ENCODE measurements around the gene CCDC197. TPM values are rescaled to one million over a fixed set of nuclear protein-coding genes. Genes with fewer than 3 reads are reported as not detected.

CCDC197 gene
- total and polyA plus RNA-seq, 7 experiments from 2014 or later, result not detected

DNA sequence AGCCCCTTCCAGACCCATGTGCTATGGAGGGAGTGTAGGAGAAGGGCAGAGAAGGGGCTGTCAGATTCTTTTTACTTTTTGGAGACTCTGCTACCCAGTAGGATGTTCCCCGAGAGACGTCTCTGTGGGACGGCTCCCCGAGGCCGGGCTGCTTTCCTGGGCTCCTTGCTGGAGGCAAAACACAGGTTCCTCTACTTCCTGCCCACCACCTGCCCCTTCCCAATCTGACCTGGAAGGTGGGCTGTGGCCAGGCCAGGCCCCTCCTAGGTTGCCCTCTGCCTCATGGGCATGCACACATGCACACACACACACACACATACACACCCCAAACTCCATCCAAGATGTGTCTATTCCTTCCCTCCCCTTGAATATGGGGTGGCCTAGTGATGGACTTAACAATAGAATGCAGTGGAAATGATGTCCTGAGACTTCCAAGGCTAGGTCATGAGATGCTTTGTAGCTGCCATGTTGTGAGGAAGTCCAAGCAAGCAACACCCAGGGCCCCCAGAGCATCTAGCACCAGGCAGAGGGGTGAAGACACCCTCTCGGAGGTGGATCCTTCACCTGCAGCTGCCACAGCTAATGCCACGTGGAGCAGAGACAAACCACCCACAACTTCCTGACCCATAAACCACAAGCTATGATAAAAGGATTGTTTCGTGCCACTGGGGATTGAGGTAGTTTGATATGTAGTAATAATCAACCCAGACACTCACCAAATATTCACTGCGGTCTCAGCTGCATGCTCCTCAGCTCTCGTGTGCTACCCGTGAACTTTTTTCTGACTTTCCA is 19.1 kb upstream of the CCDC197 start:
- Histone ChIP-seq H3K9me3 (ENCODE audit: control insufficient read depth in 2 of 3, low read length in 3 of 3) (peaks cover 0 to 19% (median 17%) of the 10 kb centered on the region in 3 experiments), H3K36me3 (ENCODE audit: control insufficient read depth in 2 of 3, insufficient read depth in 3 of 3, low read length in 3 of 3) (no peaks in the 10 kb centered on the region), H3K4me1 (ENCODE audit: control insufficient read depth in 2 of 2, insufficient read depth in 2 of 2, low read length in 2 of 2) (peaks cover 35 to 41% of the 10 kb centered on the region in 2 donors), H3K27ac (ENCODE audit: low read depth, low read length) (peak overlapping the region; percentile 40), H3K27me3 (ENCODE audit: control insufficient read depth in 2 of 2, insufficient read depth in 2 of 2, low read length in 2 of 2) (no peaks in the 10 kb centered on the region), H3K4me3 (ENCODE audit: low read length) (peak overlapping the region; percentile 11)
- ATAC-seq (peak; percentile 91), DNase-seq (peak in 8 of 9 donors; percentile 72 to 89 (median 85))
- Mint-ChIP-seq H3K27me3 (peaks cover 0 to 6% (median 6%) of the 10 kb centered on the region in 5 donors), H3K9me3 (peaks cover 0 to 39% (median 25%) of the 10 kb centered on the region in 11 donors), H3K36me3 (peaks cover 0 to 44% (median 4%) of the 10 kb centered on the region in 5 donors), H3K27ac (peak overlapping the region; percentile 72 to 97 (median 88)), H3K4me3 (peak overlapping the region; percentile 37 to 92 (median 62)), H3K4me1 (peaks cover 30 to 80% (median 54%) of the 10 kb centered on the region in 7 donors)
- POLR2A ChIA-PET, result interaction anchor here (1.0 to 4.2 kb wide), 8 partner anchors 8 to 38 kb away, joined by 3 to 32 read pairs (median 4); no protein-coding TSS in a partner anchor
- intact Hi-C loops (cut with micrococcal nuclease), result loop anchor here (1.0 to 5.0 kb wide), 10 partner anchors 15 to 196 kb away; partner anchors contain the start of genes DDX24 (in 1 of the 2), IFI27L1 (in 1 of the 2), OTUB2 (in 1 of the 2) and PPP4R4 (in 1 of the 2)
- CTCF ChIA-PET, result interaction anchor here (0.5 to 2.7 kb wide), 6 partner anchors 23 to 103 kb away, joined by 3 to 15 read pairs (median 3); partner anchors contain the start of genes DDX24 and IFI27L1

DNA sequence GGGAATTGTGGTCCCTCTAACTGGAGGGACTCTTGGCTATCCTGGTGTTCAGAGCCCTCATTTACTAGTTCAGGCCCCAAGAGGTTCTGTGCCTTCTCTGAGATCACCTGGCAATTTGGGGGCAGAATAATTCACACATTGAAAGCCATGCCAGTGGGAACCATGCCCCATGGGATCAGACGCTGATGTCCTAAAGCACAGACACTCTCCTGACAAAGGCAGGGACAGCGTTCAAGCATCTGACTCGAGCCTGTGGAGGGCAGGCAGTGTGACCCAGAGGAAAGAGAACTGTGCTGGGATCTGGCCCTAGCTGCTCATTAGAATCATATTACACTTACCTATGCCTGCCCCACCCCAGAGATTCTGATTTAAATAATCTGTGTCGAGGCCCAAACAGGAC is 18.4 kb upstream of the CCDC197 start:
- H3K4me3 Mint-ChIP-seq, result peak overlapping the region; percentile 37 to 75 (median 62)

DNA sequence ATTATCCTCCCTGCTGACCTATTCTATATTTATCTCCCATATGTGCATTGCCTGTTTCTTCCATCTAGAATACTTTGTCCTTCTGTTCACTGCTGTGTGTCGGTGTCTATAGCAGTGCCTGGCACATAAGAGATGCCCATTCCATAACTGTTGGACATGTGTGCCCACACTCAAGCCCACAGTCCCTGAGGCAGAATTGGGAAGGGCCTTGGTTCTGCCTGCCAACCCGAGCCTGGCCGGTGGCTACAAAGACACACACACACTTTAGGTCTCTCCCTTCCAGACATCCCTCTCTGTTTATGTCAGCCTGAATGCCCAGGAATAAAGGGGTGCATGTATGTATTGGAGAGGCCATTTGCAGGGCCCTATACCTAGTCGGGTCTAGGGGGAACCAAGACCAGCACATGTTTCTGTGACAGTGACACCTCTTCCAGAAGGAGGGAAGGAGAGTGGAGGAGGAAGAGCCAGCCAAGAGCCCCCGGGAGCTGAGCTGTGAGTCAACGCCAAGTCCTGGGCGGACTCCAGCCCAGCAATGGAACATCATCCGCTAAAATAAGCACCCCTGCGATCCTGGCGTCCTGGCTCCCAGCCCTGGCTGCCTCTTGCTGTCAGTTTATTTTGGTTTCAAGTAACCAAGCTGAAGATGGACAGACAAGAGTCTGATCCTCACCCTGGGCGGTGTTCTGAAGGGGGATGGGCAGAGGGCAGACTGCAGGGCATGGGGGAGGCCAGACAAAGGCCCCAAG is 16.5 kb upstream of the CCDC197 start:
- Histone ChIP-seq H3K4me3 (ENCODE audit: low read length) (no peak overlapping the region), H3K4me1 (ENCODE audit: control insufficient read depth in 2 of 2, insufficient read depth in 2 of 2, low read length in 2 of 2) (peaks cover 33 to 41% of the 10 kb centered on the region in 2 donors), H3K27ac (ENCODE audit: low read depth, low read length) (no peak overlapping the region), H3K27me3 (ENCODE audit: control insufficient read depth in 2 of 2, insufficient read depth in 2 of 2, low read length in 2 of 2) (no peaks in the 10 kb centered on the region), H3K36me3 (ENCODE audit: control insufficient read depth in 2 of 3, insufficient read depth in 3 of 3, low read length in 3 of 3) (no peaks in the 10 kb centered on the region), H3K9me3 (ENCODE audit: control insufficient read depth in 2 of 3, low read length in 3 of 3) (peaks cover 0 to 19% (median 17%) of the 10 kb centered on the region in 3 experiments)
- Mint-ChIP-seq H3K27ac (peak overlapping the region in 3 of 9 donors; percentile 51 to 78 (median 74)), H3K4me3 (peak overlapping the region in 3 of 10 donors; percentile 22 to 61 (median 29)), H3K27me3 (peaks cover 0 to 7% (median 5%) of the 10 kb centered on the region in 5 donors), H3K9me3 (peaks cover 0 to 34% (median 23%) of the 10 kb centered on the region in 11 donors), H3K4me1 (peaks cover 30 to 62% (median 51%) of the 10 kb centered on the region in 7 donors), H3K36me3 (peaks cover 0 to 39% (median 4%) of the 10 kb centered on the region in 5 donors)
- ChIA-PET POLR2A (interaction anchor here (1.3 to 4.2 kb wide), 3 partner anchors 10 to 21 kb away, joined by 3 to 32 read pairs (median 11); no protein-coding TSS in a partner anchor), CTCF (interaction anchor here (1.3 kb wide), 1 partner anchor 41 kb away, joined by 7 read pairs; no protein-coding TSS in a partner anchor)
- DNase-seq, result no peak
- no peak for ATAC-seq
- intact Hi-C loops (cut with micrococcal nuclease), result no loop called here

More for the DNA sequence above, 18.4 kb upstream of the CCDC197 start:
- Histone ChIP-seq H3K27ac (ENCODE audit: low read depth, low read length) (peak overlapping the region; percentile 40), H3K36me3 (ENCODE audit: control insufficient read depth in 2 of 3, insufficient read depth in 3 of 3, low read length in 3 of 3) (no peaks in the 10 kb centered on the region), H3K4me1 (ENCODE audit: control insufficient read depth in 2 of 2, insufficient read depth in 2 of 2, low read length in 2 of 2) (peaks cover 35 to 41% of the 10 kb centered on the region in 2 donors), H3K9me3 (ENCODE audit: control insufficient read depth in 2 of 3, low read length in 3 of 3) (peaks cover 0 to 19% (median 17%) of the 10 kb centered on the region in 3 experiments), H3K4me3 (ENCODE audit: low read length) (no peak overlapping the region), H3K27me3 (ENCODE audit: control insufficient read depth in 2 of 2, insufficient read depth in 2 of 2, low read length in 2 of 2) (no peaks in the 10 kb centered on the region)
- DNase-seq (no peak), ATAC-seq (no peak)
- Mint-ChIP-seq H3K36me3 (peaks cover 0 to 44% (median 4%) of the 10 kb centered on the region in 5 donors), H3K27ac (peak overlapping the region; percentile 72 to 97 (median 88)), H3K27me3 (peaks cover 0 to 6% (median 6%) of the 10 kb centered on the region in 5 donors), H3K9me3 (peaks cover 0 to 39% (median 24%) of the 10 kb centered on the region in 11 donors), H3K4me1 (peaks cover 30 to 72% (median 54%) of the 10 kb centered on the region in 7 donors)
- CTCF ChIA-PET, result interaction anchor here (0.5 to 2.7 kb wide), 5 partner anchors 22 to 58 kb away, joined by 3 to 15 read pairs (median 3); no protein-coding TSS in a partner anchor
- intact Hi-C loops (cut with micrococcal nuclease), result loop anchor here (1.0 to 5.0 kb wide), 10 partner anchors 14 to 196 kb away; partner anchors contain the start of genes DDX24 (in 1 of the 2), IFI27L1 (in 1 of the 2), OTUB2 (in 1 of the 2) and PPP4R4 (in 1 of the 2)
- POLR2A ChIA-PET, result interaction anchor here (0.7 to 4.2 kb wide), 11 partner anchors 9 to 158 kb away, joined by 3 to 32 read pairs (median 4); no protein-coding TSS in a partner anchor

GRCh38 chr14:93981316-93982229 is 15.5 kb upstream of the CCDC197 start:
- H3K4me1 ChIP-seq (ENCODE audit: control insufficient read depth in 2 of 2, insufficient read depth in 2 of 2, low read length in 2 of 2), result peaks cover 24 to 34% of the 10 kb centered on the region in 2 donors
- ChIA-PET POLR2A (interaction anchor here (0.9 to 4.2 kb wide), 4 partner anchors 11 to 25 kb away, joined by 3 to 32 read pairs (median 7); no protein-coding TSS in a partner anchor), CTCF (interaction anchor here (1.0 to 2.5 kb wide), 4 partner anchors 11 to 42 kb away, joined by 4 to 13 read pairs (median 6); no protein-coding TSS in a partner anchor)
- H3K9me3 ChIP-seq (ENCODE audit: control insufficient read depth in 2 of 3, low read length in 3 of 3), result peaks cover 0 to 17% (median 16%) of the 10 kb centered on the region in 3 experiments
- H3K36me3 Mint-ChIP-seq, result peaks cover 0 to 33% (median 4%) of the 10 kb centered on the region in 5 donors
- intact Hi-C loops (cut with micrococcal nuclease), result no loop called here
- no peak for ATAC-seq
- H3K36me3 ChIP-seq (ENCODE audit: control insufficient read depth in 2 of 3, insufficient read depth in 3 of 3, low read length in 3 of 3), result no peaks in the 10 kb centered on the region
- peaks cover 23 to 52% (median 42%) of the 10 kb centered on the region in 7 donors for H3K4me1 Mint-ChIP-seq
- no peak for DNase-seq
- no peak overlapping the region for H3K4me3 ChIP-seq (ENCODE audit: low read length)
- H3K27me3 ChIP-seq (ENCODE audit: control insufficient read depth in 2 of 2, insufficient read depth in 2 of 2, low read length in 2 of 2), result no peaks in the 10 kb centered on the region
- H3K9me3 Mint-ChIP-seq, result peaks cover 0 to 26% (median 16%) of the 10 kb centered on the region in 11 donors
- no peak overlapping the region for H3K27ac ChIP-seq (ENCODE audit: low read depth, low read length)
- peak overlapping the region in 2 of 9 donors; percentile 42 to 51 for H3K27ac Mint-ChIP-seq
- H3K27me3 Mint-ChIP-seq, result peaks cover 0 to 3% (median 0%) of the 10 kb centered on the region in 5 donors
- no peak overlapping the region for H3K4me3 Mint-ChIP-seq

- H3K36me3 Mint-ChIP-seq, result peaks cover 0 to 24% (median 0%) of the 10 kb centered on the region in 5 donors
- Histone ChIP-seq H3K27ac (ENCODE audit: low read depth, low read length) (no peak overlapping the region), H3K9me3 (ENCODE audit: control insufficient read depth in 2 of 3, low read length in 3 of 3) (peaks cover 0 to 9% (median 8%) of the 10 kb centered on the region in 3 experiments), H3K4me3 (ENCODE audit: low read length) (no peak overlapping the region), H3K4me1 (ENCODE audit: control insufficient read depth in 2 of 2, insufficient read depth in 2 of 2, low read length in 2 of 2) (peaks cover 15 to 26% of the 10 kb centered on the region in 2 donors), H3K27me3 (ENCODE audit: control insufficient read depth in 2 of 2, insufficient read depth in 2 of 2, low read length in 2 of 2) (no peaks in the 10 kb centered on the region), H3K36me3 (ENCODE audit: control insufficient read depth in 2 of 3, insufficient read depth in 3 of 3, low read length in 3 of 3) (no peaks in the 10 kb centered on the region)
- H3K4me3 Mint-ChIP-seq, result no peak overlapping the region
- peaks cover 0 to 3% (median 0%) of the 10 kb centered on the region in 5 donors for H3K27me3 Mint-ChIP-seq
- ChIA-PET CTCF (interaction anchor here (0.8 to 2.5 kb wide), 4 partner anchors 12 to 43 kb away, joined by 4 to 13 read pairs (median 4); no protein-coding TSS in a partner anchor), POLR2A (interaction anchor here (0.6 to 3.1 kb wide), 4 partner anchors 10 to 147 kb away, joined by 3 to 11 read pairs (median 4); partner anchors contain the start of gene IFI27L2)
- H3K27ac Mint-ChIP-seq, result no peak overlapping the region
- no peak for DNase-seq
- no peak for ATAC-seq
- intact Hi-C loops (cut with micrococcal nuclease), result no loop called here
- H3K4me1 Mint-ChIP-seq, result peaks cover 16 to 44% (median 34%) of the 10 kb centered on the region in 7 donors
- H3K9me3 Mint-ChIP-seq, result peaks cover 0 to 17% (median 9%) of the 10 kb centered on the region in 11 donors
These were observed 14.7 kb upstream of the CCDC197 start for GRCh38 chr14:93982230-93983007.
